ENCODE data around the gene ARL15.
"Not testable (repeated sequence)": the region's sequence is repeated elsewhere in the genome, so short reads cannot be mapped to it uniquely, and the experiment has no call there.

The ARL15 gene

DNA sequence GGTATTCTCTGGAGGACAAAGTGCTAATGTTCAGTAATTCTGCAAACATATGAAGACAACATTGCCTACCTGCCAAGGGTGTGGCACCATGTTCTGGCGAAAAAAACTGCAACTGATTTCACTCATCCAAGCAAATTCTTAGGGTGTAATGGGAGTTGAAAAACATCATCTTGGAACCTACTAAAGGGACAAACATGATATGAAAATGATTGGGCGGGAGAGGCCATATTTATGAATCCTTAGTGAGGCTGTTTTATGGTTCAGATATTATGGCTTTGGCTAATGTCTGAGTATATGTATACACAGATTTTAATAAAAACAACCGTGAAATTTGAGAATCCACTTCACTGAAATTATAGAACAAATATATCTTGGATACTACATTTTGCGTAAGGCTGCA, 225.7 kb downstream of the ARL15 start:
- DNase-seq = no peak

DNA sequence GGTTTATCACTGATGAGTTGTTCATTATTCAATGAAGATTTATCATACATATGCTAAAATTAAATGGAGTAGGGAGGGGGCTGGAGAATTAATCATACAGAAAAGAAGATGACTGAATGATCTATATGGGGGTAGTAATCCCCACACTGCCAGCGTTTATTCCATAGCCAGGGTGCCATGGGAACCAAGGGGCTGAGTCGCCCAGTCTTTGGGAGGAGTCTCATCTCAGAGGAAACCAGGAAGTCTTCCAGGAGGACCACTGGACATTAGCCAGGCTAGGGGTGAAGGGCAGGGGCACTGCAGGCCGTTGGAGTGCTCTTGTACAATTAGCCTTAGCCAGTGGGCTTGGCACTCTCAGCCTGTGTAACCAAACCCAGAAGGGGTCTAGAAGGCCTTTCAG, 226.5 kb downstream of the ARL15 start:
- no peak for DNase-seq

DNA sequence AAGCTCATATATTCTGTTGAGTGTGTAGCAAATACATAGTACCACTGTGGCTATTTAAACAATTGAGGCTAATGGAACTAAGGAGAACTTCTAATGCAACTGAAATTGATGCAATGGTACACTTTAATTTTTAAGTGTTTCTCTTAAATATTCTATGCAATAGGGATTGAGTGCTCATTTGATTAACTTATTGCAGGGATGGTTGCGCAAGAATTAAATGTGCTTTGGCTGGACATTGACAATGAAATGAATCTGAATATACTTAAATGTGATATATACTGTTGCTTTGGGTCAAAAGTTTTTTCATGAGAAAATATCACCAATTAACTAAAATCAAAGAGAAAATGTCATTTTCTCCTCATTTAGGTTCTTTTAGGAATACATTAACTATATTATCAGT, 227.1 kb downstream of the ARL15 start:
- DNase-seq = no peak

DNA sequence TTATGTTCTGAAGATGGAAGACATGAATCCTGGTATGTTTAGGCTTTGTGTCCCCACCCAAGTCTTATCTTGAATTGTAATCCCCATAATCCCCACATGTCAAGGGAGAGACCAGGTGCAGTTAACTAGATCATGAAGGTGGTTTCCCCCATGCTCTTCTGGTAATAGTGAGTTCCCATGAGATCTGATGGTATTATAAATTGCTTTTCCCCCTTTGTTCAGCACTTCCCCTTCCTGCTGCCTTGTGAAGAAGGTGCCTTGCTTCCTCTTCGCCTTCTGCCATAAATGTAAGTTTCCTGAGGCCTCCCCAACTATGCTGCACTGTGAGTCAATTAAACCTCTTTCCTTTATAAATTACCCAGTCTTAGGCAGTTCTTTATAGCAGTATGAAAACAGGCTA, 229.0 kb downstream of the ARL15 start:
- DNase-seq = no peak

DNA sequence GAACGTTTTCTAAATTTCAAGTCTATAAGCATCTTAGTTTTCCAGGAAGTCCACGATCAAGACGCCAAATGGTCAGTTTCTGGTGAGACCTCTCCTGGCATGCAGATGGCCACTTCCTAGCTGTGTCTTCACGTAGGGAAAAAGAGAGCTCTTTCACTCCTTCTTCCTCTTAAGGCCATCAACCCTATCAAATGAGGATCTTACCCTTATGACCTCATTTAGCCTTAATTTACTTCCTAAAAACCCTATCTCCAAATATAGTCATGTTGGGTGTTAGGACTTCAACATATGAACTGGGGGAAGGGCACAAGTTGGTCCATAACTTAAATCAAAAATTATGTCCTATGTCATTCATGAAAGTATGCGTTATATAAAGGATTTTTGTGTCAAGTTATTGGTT, 229.5 kb downstream of the ARL15 start:
- DNase-seq = no peak

DNA sequence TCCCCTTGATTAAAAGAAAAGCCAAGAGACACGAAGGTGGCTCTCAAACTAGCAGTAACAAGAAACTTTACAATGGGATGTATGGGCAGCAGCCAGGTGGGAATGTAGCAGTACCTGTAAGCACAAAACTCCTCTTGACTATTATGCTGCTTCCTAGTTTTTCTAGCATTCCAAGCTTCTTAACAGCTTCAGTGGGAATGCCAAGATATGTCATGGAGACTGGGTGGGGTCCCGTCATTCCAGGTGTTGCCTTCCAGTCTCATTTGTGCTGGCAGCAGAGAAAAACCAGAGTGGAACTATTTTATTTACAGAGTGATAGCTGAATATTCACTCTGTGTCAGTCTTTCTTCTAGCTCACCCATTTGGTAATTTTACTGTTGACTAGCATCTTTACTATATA, 236.6 kb downstream of the ARL15 start:
- DNase-seq = no peak

DNA sequence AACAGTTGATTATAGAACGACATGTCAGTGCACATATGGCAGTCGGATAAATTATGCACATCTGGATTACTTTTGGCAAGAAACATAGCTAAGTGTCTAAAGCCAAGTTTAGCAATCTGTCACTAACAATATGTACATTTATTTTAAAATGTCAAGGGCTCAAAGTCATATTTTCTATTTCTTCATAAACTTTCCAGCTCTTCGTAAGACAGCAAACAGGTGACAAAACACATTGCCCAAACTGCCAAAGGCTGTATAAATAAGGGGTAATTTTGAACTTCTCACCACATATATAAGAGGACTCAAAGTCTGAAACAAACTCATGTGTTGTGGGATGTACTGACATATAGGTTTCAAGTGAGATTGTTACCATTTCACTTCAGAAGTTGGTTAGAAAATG, 237.2 kb downstream of the ARL15 start:
- DNase-seq = no peak

DNA sequence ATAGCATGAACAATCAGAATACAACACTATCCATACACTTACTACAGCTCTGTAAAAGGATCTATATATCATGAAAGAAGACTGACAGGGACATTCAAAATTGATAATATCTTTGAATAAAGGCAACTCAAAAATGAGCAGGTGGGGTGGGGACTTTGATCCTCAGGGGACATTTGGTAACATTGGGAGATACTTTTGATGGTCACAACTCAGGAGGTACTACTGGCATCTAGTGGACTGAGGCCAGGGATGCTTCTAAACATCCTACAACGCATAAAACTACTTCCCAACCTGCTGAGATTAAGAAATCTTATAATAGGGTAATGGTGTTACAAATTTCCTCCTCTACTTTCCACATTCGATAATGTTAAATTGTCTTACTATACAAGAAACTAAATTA, 243.9 kb downstream of the ARL15 start:
- DNase-seq = no peak

DNA sequence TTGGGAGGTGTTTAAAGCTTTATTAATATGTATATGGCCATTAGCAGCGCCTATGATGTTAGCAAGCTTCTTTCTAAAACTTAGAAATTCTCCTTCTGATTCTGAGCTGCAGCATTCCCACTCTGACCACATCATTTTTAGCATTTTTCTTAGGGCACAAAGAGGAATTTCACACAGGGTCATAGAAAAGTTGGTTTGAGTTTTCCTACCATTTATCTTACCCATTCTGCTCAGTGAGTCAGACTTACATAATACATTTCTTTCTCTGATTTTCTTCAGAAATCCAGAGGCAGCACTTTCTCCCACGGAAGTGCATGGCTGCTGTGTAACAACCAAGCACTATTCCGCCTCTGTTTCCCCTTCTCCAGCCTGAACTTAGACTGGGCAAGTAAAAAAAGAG, 246.6 kb downstream of the ARL15 start:
- no peak for DNase-seq

DNA sequence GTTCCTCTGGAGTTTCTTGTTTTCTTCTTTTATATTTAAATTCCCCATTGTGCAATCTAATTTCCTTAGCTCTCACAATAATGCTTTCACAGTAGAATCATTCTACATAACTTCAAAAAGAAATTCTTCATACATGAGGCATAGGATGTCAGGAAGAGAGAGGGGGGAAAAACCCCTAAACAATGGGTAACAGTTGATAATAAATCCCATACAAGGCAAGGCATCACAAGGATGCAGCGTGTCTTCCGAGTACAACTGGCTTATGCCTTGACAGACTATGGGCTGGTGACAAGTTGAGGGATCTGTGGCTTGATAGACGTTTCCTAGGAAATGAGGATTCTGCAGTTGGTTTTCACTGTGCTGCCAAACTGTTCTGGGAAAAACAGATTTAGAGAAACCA, 247.4 kb downstream of the ARL15 start:
- no peak for DNase-seq

DNA sequence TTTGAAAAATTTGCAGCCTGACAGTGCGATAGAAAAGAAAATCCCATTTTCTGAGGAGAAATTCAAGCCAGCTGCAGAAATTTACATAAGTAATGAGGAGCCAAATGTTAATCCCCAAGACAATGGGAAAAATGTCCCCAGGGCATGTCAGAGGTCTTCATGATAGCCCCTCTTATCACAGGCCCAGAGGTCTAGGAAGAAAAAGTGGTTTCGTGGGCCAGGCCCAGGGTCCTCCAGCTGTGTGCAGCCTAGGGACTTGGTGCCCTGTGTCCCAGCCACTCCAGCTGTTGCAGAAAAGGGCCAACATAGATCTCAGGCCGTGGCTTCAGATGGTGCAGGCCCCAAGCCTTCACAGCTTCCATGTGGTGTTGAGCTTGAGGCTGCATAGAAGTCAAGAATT, 249.5 kb downstream of the ARL15 start:
- DNase-seq = not testable (repeated sequence)

DNA sequence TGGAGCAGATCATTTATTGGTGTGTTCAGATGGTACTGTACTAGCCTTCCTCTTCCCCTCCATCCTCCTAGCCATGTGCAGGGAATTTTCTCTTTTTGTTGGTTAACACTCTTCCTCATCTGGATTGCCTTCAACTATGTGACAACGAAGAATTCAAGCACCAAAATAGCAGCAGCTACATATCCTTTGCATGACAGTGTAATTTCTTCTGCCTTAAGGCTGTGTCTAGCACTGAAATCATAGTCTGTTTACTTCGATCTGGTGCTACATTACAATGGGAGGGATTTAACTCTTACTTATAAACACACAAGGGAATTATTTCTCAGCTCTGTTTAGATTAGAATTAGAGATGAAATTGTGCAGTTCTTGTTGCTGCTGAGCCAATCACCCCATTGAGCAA, 260.4 kb downstream of the ARL15 start:
- no peak for DNase-seq

DNA sequence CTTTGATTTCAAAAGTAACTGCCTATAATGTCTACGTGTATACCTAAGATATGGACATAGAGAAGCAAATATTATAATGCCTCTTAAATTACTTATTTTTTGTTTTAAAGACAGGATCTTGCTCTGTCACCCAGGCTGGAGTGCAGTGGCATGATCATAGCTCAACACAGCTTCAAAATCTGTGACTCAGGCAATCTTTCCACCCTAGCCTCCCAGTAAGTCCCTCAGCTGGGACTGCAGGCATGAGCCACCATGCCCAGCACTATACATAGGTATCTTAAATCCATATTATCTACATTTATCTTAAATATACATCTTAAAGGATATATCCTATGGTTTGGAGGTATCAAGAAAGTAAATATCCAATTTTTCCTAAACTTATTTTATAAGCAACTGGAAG, 261.2 kb downstream of the ARL15 start:
- no peak for DNase-seq

DNA sequence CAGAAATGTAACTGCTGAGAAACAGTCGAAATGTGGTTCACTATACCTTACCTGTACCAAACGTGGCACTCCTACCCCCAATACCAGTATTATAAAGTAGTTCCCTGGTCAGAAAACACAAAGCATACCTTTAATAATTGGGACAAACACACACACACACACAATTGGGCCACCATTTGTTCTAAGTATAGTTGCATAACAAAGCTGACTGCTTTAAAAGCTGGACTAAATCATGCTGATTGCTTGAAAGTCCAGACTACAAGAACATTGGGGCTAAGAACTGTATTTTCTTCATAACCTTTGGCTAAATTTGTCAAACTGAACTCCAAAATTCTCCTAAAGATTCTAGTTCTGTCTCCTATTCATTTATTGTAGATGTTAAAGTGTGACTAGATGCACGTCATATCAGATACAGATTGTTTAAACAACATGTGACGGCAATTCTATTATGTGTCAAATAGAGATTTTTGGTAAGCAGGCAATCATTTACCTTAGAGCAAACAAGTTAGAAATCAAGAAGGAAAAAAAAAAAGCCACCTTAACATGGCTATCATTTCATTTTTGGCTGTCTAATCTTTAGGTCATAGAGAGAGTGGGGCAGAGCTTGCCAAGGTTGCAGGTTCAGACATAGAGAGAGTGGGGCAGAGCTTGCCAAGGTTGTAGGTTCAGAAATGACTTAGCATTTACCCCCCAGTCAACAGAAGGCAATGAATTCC, 265.1 kb downstream of the ARL15 start:
- DNase-seq = no peak

DNA sequence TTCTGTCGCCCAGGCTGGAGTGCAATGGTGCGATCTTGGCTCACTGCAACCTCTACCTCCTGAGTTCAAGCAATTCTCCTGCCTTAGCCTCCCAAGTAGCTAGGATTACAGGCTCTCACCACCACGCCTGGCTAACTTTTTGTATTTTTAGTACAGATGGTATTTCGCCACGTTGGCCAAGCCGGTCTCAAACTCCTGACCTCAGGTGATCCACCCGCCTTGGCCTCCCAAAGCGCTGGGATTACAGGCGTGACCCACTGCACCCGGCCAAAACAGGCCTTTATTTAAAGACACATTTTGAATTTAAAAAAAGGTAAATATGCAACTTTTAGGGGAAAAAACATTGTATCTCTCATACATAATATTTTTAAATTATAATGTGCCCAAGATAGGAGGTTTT, 266.1 kb downstream of the ARL15 start:
- not testable (repeated sequence) for DNase-seq

DNA sequence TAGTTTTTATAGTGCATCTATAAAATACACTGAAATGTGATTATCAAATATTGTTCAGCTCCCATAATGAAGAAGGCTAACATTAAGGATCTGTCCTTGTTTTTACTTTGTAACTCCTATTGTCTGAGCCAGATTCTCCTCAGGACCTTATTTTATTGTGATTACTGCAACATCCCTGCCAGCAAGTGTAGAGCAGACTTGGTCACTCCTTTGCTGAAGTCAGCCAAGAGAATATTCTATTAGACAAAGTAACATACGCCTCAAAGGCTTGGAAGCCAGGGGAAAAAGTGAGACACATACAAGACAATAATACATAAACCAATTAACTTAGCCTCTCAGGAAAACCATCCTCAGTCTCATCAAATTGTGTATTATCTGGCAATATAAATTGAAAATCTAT, 269.6 kb downstream of the ARL15 start:
- DNase-seq = no peak

DNA sequence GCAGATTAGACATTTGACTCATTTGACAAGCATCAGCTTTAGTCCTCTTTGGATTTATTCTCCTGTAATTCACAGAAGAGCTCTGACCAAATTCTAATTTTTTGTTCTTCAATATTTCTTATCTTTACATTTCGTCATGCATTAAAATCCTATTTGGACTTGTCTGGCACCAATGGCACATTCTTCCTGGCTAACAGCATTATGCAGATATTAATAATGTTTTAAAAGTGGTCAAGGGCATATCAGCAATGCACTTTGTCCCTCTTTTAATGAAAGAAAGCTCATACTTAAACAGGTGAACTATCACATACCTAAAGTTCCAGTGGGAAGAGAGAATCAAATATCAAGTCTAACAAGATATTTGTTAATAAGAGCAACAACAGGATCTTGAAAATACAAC, 270.4 kb downstream of the ARL15 start:
- no peak for DNase-seq

DNA sequence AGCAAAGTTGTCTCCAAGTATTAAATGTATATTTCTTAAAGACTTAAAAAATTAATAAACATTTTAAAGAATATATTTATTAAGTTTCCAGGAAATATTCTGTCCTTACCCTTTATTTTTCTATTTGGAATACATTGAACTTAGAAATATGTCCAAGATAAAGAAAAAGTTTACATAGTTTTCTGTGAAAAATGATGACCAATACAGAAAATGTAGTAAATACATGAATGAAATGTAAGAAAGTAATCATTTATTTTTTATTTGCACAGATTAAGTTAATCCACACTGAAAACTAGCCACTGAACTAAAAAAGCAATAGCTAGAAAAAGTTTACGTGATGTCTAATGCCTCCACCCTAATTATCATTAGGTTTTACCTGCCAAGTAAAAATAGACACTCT, 273.2 kb downstream of the ARL15 start:
- DNase-seq = no peak

DNA sequence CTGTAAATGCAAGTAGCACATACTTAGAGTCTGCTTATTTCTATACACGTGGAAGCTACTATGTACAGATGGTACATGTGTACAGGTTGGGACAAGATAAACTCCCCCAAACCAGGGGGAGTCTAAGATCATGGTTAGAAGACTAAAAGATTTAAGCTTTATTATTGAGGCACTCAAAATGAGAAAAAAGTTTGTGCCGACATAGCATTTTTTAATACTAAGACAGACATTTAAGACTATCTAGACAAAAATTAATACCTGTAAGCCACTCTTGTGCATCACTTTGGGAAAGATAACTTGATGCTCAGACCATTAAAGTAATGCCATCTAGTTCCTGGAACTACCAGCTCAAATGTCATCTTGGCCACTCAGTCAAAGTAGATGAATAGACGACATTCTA, 279.4 kb downstream of the ARL15 start:
- no peak for DNase-seq

DNA sequence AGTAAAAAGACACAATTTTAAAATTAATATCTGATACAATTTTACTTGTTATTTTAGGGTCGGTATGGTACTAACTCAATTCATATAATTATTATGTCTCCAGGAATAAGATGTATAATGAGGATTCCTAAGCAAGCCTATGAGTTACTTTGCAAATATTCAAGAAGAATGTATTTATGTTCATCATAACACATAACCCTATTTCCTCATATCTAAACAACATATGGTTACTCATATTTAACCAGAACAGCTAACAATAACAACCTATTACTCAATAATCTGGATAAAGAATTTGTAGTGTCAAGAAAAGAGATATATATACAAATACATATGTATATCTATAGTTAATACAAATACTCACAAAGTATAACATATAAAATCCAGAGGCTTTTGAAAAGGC, 285.9 kb downstream of the ARL15 start:
- DNase-seq = no peak

DNA sequence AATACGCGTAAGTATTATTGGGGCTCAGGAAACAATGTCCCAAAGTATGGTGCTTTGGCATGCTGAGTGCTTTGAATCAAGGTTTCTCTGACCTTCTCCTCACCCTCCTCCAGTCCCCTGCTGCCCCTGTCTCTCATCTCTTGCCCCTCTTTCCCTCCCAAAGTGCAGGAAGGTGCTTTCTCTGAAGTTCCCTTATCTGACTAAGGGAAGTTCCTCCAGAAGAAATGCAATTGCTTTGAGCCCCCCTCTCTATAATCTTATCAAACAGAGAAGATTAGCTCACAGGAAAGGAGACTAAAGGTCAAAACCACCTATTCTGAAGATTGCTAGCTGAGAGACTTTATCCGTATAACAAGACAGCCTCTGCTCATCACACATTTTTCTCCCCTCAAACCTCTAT, 288.1 kb downstream of the ARL15 start:
- DNase-seq = no peak

DNA sequence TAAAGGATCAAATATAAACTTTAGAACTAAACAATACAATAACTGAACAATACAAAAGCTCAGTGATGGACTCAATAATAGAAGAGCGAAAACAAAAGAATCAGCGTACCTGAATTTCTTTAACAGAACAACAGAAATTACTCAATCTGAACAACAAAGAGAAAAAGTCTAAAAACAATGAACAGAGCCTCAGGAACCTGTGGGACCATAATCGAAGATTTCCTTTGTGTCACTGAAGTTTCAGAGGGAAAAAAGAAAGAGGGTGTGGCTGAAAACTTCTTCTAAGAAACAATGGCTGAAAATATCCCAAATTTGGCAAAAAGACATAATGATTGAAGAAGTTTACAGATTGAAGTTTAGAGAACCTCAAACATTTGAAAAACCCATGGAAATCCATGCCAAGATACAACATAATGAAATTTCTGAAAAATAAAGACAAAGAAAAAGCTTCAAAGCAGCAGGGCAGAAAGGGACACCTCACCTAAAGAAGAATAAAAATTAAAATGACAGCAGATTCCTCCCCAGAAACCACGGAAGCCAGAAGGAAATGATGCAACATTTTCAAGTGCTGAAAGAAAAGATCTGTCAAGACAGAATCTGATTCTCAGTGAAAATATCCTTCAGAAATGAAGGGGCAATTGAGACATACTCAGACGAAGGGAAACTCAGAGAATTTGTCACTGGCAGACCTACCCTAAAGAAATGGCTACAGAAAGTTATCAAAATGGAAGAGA, 288.8 kb downstream of the ARL15 start:
- DNase-seq = no peak

DNA sequence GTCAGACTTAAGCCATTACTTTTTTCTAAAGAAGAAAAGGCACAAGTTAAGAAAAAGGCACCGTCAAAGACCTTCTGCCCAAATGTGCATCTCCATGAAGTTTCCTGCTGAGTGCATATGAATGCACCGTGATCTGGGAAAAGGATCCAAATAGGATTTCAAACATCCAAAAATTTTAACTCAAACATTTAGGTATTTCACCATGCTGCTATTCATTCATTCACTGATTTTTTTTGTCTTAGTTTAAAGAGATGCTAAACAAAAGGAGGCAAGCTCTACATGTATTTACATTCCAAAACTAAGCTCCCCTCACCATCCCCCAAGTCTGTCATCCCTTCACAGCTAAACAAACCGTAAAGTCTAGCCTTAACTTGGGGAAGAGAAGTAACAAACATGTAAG, 291.9 kb downstream of the ARL15 start:
- DNase-seq = no peak

DNA sequence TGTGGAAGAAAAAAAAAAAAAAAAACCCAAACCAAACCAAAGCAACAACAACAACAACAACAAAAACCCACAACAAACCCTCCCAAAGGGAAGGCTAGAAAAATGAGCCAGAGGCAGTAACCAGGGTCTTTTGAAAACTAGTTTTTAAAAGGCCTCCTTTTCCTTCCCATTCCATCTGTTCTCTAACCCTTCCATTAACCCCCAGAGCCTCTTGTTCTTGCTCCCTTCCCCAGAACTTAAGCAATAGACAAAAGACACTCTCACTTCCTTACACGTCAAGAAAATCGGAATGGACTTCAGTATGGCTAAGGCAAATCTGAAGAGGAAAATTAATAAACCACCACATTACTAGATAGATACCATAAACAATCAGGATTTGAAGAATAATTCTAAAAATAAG, 292.8 kb downstream of the ARL15 start:
- DNase-seq = no peak

All from CD4-positive, alpha-beta T cell treated with Interferon alpha-2 for 1 hour (primary cell).